Lower lobe of right lung (tissue), 2 donors: ENCODE data around the gene NCF2. TPM values are rescaled to one million over a fixed set of nuclear protein-coding genes. Genes with fewer than 3 reads are reported as not detected.

Source experiments
- ATAC-seq, 2 donors: fragments of 200-7000 bp; cut with Tn5 transposase; one replicate each; pipeline ENCODE4 v1.9.1; 2020 to 2022; ENCODE audit warnings: mild to moderate bottlenecking in 2 of 2, moderate library complexity in 2 of 2
- DNase-seq: peaks from one replicate; pipeline ENCODE4 v3.0.0-alpha.2; 2020
- H3K27ac ChIP-seq: fragments of 200-600 bp; one replicate; pipeline ENCODE4 v1.8.0; 2022
- H3K27me3 ChIP-seq: fragments of 200-600 bp; one replicate; pipeline ENCODE4 v1.8.0; 2022; ENCODE audit warnings: low read depth
- H3K36me3 ChIP-seq: fragments of 200-600 bp; one replicate; pipeline ENCODE4 v1.8.0; 2022; ENCODE audit warnings: mild to moderate bottlenecking
- H3K4me1 ChIP-seq: fragments of 200-600 bp; one replicate; pipeline ENCODE4 v1.8.0; 2022
- H3K4me3 ChIP-seq: fragments of 200-600 bp; one replicate; pipeline ENCODE4 v1.8.0; 2022; ENCODE audit warnings: mild to moderate bottlenecking
- H3K9me3 ChIP-seq: fragments of 200-600 bp; one replicate; pipeline ENCODE4 v1.8.0; 2022
- CTCF ChIP-seq: fragments of 200-600 bp; IDR thresholded peaks from one replicate; pipeline ENCODE4 v1.8.0; 2022; ENCODE audit warnings: antibody characterized with exemption, mild to moderate bottlenecking
- intact Hi-C: fragments of 100-400 bp; cut with DNase I; formaldehyde crosslinking; loops from one replicate; pipeline ENCODE4 v1.11.0; 2022
- total RNA-seq: library from RNA; stranded (reverse); fragmentation: NEBNext Ultra II Directional; extraction: Animal tissue kit (Norgen Biotek cat#: 25700); gene quantifications from one replicate; pipeline ENCODE4 v1.2.1, GENCODE V29; 2021
- donor health status: DM: no; HTN: yes; CAD: no; lungs with severe emphysema.

The NCF2 gene
- total RNA-seq, 1 donor from 2014 or later: 211 TPM

GRCh38 chr1:183609313-183609712, 19.1 kb upstream of the NCF2 start:
- peak; percentile 54 for TF ChIP-seq CTCF
- peak overlapping the region; percentile 54 for H3K27ac ChIP-seq
- H3K27me3 ChIP-seq: no peaks in the 10 kb centered on the region
- no peaks in the 10 kb centered on the region for H3K36me3 ChIP-seq
- peaks cover 36% of the 10 kb centered on the region for H3K4me1 ChIP-seq
- no peak overlapping the region for H3K4me3 ChIP-seq
- DNase-seq (peak; percentile 77), ATAC-seq (peak; percentile 82 to 85)
- no peaks in the 10 kb centered on the region for H3K9me3 ChIP-seq
- intact Hi-C loops: no loop called here

- intact Hi-C loops: no loop called here
- Histone ChIP-seq H3K4me1 (peaks cover 36% of the 10 kb centered on the region), H3K27me3 (no peaks in the 10 kb centered on the region), H3K27ac (no peak overlapping the region), H3K36me3 (no peaks in the 10 kb centered on the region), H3K4me3 (no peak overlapping the region), H3K9me3 (no peaks in the 10 kb centered on the region)
- no peak for ATAC-seq
- no peak for DNase-seq
- TF ChIP-seq CTCF: no peak
These were observed 17.2 kb upstream of the NCF2 start for GRCh38 chr1:183607322-183607980.

GRCh38 chr1:183605904-183606303, 15.6 kb upstream of the NCF2 start:
- Histone ChIP-seq H3K27ac (peak overlapping the region; percentile 55), H3K27me3 (no peaks in the 10 kb centered on the region), H3K36me3 (no peaks in the 10 kb centered on the region), H3K4me3 (no peak overlapping the region), H3K4me1 (peaks cover 36% of the 10 kb centered on the region), H3K9me3 (no peaks in the 10 kb centered on the region)
- ATAC-seq (no peak), DNase-seq (no peak)
- intact Hi-C loops: no loop called here
- TF ChIP-seq CTCF: no peak

- peak overlapping the region; percentile 55 for H3K27ac ChIP-seq
- no peak overlapping the region for H3K4me3 ChIP-seq
- intact Hi-C loops: no loop called here
- no peaks in the 10 kb centered on the region for H3K27me3 ChIP-seq
- ATAC-seq (peak; percentile 58 to 61), DNase-seq (peak; percentile 60)
- H3K9me3 ChIP-seq: no peaks in the 10 kb centered on the region
- peaks cover 36% of the 10 kb centered on the region for H3K4me1 ChIP-seq
- TF ChIP-seq CTCF: no peak
- no peaks in the 10 kb centered on the region for H3K36me3 ChIP-seq
These were observed 14.6 kb upstream of the NCF2 start for GRCh38 chr1:183604815-183605214.

- no peak overlapping the region for H3K4me3 ChIP-seq
- TF ChIP-seq CTCF: no peak
- intact Hi-C loops: no loop called here
- H3K27ac ChIP-seq: peak overlapping the region; percentile 55
- no peaks in the 10 kb centered on the region for H3K36me3 ChIP-seq
- DNase-seq (peak; percentile 76), ATAC-seq (peak; percentile 68 to 81)
- no peaks in the 10 kb centered on the region for H3K9me3 ChIP-seq
- H3K4me1 ChIP-seq: peaks cover 33% of the 10 kb centered on the region
- no peaks in the 10 kb centered on the region for H3K27me3 ChIP-seq
These were observed 14.0 kb upstream of the NCF2 start for GRCh38 chr1:183604038-183604808.
